ENCODE measurements around the gene UNG. TPM values are rescaled to one million over a fixed set of nuclear protein-coding genes. Genes with fewer than 3 reads are reported as not detected.

Gene UNG
- total RNA-seq, 1 donor from 2014 or later: 29.2 TPM

DNA sequence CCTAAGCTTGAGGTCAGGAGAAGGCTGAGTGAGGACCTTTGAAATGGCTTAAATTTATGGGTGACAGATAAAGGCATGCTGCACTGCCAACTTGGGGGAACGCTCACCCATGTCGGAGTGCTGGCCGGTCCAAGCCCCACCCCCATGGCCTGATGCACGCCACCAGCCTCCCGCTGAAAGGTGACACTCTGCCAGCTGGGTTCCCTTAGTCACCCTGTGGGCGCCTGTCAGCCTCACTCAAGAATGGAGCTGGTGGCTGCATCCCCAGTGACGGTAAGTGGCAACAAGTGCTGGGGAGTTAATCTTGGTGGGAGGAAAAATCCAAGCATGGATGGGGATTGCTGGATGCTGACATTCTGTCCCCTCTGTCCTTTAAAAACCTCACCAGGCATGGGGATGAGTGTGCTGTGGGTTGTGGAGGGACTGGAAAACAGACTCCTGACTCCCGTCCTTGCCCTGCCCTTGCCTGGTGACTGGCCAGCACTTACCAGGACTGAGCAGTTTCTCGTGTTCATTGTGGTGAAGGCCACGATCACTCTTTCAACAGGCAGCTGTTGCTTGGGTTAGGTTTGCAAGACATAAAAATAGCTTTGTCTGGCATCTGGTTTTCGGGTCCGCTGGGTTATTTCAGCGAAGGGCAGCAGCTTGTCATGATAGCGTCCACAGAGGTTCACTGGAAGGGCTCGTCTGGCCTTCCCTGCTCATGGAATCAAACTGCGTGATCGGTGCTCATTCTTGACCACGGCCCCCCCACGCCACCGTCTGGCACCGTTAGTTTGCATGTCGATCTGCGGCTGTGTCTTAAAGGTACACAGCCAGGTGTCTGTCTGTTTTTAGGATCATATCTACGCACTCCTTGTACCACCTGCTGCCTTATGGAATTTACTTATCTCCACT, 34.0 kb downstream of the UNG start:
- intact Hi-C loops (cut with DNase I): no loop called here
- H3K4me3 ChIP-seq: no peak overlapping the region
- no peaks in the 10 kb centered on the region for H3K27me3 ChIP-seq
- no peaks in the 10 kb centered on the region for H3K4me1 ChIP-seq
- no peak for DNase-seq (ENCODE audit: extremely low spot score in 2 of 2)
- TF ChIP-seq POLR2A (IDR thresholded peaks at IDR 0.05) (no peak), POLR2AphosphoS5 (IDR thresholded peaks at IDR 0.05; ENCODE audit: insufficient read depth in 1 of 2, low read depth in 1 of 2) (no peak)
- TF ChIP-seq, protein P1, sequence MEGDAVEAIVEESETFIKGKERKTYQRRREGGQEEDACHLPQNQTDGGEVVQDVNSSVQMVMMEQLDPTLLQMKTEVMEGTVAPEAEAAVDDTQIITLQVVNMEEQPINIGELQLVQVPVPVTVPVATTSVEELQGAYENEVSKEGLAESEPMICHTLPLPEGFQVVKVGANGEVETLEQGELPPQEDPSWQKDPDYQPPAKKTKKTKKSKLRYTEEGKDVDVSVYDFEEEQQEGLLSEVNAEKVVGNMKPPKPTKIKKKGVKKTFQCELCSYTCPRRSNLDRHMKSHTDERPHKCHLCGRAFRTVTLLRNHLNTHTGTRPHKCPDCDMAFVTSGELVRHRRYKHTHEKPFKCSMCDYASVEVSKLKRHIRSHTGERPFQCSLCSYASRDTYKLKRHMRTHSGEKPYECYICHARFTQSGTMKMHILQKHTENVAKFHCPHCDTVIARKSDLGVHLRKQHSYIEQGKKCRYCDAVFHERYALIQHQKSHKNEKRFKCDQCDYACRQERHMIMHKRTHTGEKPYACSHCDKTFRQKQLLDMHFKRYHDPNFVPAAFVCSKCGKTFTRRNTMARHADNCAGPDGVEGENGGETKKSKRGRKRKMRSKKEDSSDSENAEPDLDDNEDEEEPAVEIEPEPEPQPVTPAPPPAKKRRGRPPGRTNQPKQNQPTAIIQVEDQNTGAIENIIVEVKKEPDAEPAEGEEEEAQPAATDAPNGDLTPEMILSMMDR (IDR thresholded peaks at IDR 0.05): no peak
- no peaks in the 10 kb centered on the region for H3K9me3 ChIP-seq
- H3K36me3 ChIP-seq: no peaks in the 10 kb centered on the region
- H3K27ac ChIP-seq: no peak overlapping the region

DNA sequence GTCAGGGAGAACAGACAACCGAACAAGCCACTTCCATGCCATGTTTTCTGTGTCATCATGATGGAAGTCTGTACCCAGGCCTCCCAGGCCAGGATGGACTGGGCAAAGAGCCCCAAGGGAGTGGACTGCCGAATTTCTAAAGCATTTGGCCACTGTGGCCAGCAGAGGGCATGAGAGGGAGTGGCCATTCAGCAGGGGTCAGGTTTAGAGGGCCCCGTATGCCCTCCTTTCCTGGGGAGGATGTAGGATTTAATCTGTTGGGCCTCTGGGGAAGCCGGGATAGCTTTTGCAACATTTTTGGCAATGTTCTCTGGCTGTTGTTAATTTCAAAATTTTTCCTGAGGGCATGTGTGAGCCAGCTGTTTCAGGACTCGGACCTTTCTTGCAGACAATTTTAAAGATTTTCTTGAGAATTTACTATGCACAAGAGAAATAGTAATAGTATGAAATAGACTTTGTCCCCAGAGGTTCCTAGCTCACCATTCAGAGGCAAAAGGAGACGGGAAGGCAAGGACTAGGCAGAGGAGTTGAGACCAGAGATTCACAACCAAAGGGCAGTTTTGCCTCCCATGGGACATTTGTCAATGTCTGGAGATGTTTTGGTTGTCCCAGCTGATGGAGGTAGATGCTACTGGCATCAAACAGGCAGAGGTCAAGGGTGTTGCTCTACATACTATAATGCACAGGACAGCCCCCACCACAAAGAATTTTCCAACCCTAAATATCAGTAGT, 37.0 kb downstream of the UNG start:
- H3K4me1 ChIP-seq: peaks cover 3% of the 10 kb centered on the region
- no peak for DNase-seq (ENCODE audit: extremely low spot score in 2 of 2)
- no peaks in the 10 kb centered on the region for H3K9me3 ChIP-seq
- peak overlapping the region; percentile 24 for H3K27ac ChIP-seq
- TF ChIP-seq POLR2A (IDR thresholded peaks at IDR 0.05): no peak
- peak; percentile 28 to 56 for TF ChIP-seq POLR2AphosphoS5 (IDR thresholded peaks at IDR 0.05; ENCODE audit: insufficient read depth in 1 of 2, low read depth in 1 of 2)
- TF ChIP-seq, protein P1 (IDR thresholded peaks at IDR 0.05): peak in 2 of 3 experiments; percentile 12 to 32
- intact Hi-C loops (cut with DNase I): no loop called here
- no peaks in the 10 kb centered on the region for H3K36me3 ChIP-seq
- H3K4me3 ChIP-seq: no peak overlapping the region
- H3K27me3 ChIP-seq: no peaks in the 10 kb centered on the region

DNA sequence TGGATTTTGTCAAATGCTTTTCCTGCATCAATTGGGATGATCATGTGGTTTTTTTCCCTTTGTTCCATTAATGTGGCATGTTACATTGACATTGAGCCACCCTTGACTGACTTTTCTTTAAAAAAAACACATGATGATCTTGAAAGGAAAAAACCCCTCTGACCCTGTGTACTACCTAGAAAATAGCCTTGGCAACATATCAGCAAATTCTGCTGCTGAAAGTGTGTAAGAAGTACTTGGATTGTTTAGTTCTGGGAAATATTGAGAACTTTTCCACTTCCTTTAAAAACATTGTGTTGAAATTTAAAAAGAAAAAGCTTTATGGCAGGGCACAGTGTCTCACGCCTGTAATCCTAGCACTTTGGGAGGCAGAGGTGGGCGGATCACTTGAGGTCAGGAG, 39.7 kb downstream of the UNG start:
- Histone ChIP-seq H3K4me1 (peaks cover 3% of the 10 kb centered on the region), H3K36me3 (peaks cover 0 to 8% of the 10 kb centered on the region in 2 donors), H3K27me3 (no peaks in the 10 kb centered on the region), H3K4me3 (no peak overlapping the region), H3K27ac (peak overlapping the region; percentile 65), H3K9me3 (no peaks in the 10 kb centered on the region)
- no peak for TF ChIP-seq POLR2A (IDR thresholded peaks at IDR 0.05)
- TF ChIP-seq POLR2AphosphoS5 (IDR thresholded peaks at IDR 0.05; ENCODE audit: insufficient read depth in 1 of 2, low read depth in 1 of 2): peak in 1 of 2 donors; percentile 90
- TF ChIP-seq, protein P1 (IDR thresholded peaks at IDR 0.05): no peak
- intact Hi-C loops (cut with DNase I): no loop called here
- no peak for DNase-seq (ENCODE audit: extremely low spot score in 2 of 2)

DNA sequence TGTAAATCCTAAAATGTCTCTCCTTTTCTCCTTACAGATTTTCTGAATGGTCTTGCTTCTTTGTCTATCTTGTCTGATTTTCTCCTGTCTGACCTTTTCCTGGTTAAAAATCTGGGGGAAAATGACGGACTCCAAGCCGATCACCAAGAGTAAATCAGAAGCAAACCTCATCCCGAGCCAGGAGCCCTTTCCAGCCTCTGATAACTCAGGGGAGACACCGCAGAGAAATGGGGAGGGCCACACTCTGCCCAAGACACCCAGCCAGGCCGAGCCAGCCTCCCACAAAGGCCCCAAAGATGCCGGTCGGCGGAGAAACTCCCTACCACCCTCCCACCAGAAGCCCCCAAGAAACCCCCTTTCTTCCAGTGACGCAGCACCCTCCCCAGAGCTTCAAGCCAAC, 42.0 kb downstream of the UNG start:
- Histone ChIP-seq H3K36me3 (peaks cover 0 to 8% of the 10 kb centered on the region in 2 donors), H3K27ac (no peak overlapping the region)

More for the DNA sequence above, 42.0 kb downstream of the UNG start:
- Histone ChIP-seq H3K9me3 (no peaks in the 10 kb centered on the region), H3K27me3 (no peaks in the 10 kb centered on the region), H3K4me1 (peaks cover 3% of the 10 kb centered on the region), H3K4me3 (no peak overlapping the region)
- intact Hi-C loops (cut with DNase I): no loop called here
- TF ChIP-seq POLR2A (IDR thresholded peaks at IDR 0.05): no peak
- no peak for TF ChIP-seq POLR2AphosphoS5 (IDR thresholded peaks at IDR 0.05; ENCODE audit: insufficient read depth in 1 of 2, low read depth in 1 of 2)
- TF ChIP-seq, protein P1 (IDR thresholded peaks at IDR 0.05): no peak
- no peak for DNase-seq (ENCODE audit: extremely low spot score in 2 of 2)
